GM12864 (cell line): ENCODE data around the gene FJX1.
A peak's percentile ranks its signal among the peaks of the same experiment; 100 is the strongest.
"Not testable (repeated sequence)": the region's sequence is repeated elsewhere in the genome, so short reads cannot be mapped to it uniquely, and the experiment has no call there.

ENCODE experiments used
- DNase-seq: peaks from one replicate; pipeline ENCODE4 v3.0.0-alpha.2; 2011; ENCODE audit warnings: low read depth
- H3K4me3 ChIP-seq: 2 replicates; pipeline ENCODE4 v1.5.1; 2011; ENCODE audit warnings: mild to moderate bottlenecking, low read depth, low read length, control low read depth
- CTCF ChIP-seq: IDR thresholded peaks from 2 replicates; pipeline ENCODE4 v1.5.1; 2011; ENCODE audit warnings: low read depth, mild to moderate bottlenecking, moderate library complexity, low read length, control low read depth, inconsistent platforms; ENCODE audit errors: missing control alignments

FJX1 gene

GRCh38 chr11:35662649-35663407 is 44.6 kb downstream of the FJX1 start, which contains the start of gene TRIM44:
Gene TRIM44, plus strand, starts transcription at chr11:35662775. Its CDS starts 337 bp downstream, at chr11:35663112.
- DNase-seq: peak; percentile 55
- no peak for TF ChIP-seq CTCF
- peak within 1 kb of the TSS; percentile 81 for H3K4me3 ChIP-seq

- peak overlapping the region; percentile 81 for H3K4me3 ChIP-seq
- DNase-seq: no peak
- no peak for TF ChIP-seq CTCF
Measured at GRCh38 chr11:35663408-35663702, 45.1 kb downstream of the FJX1 start.

- no peak overlapping the region for H3K4me3 ChIP-seq
- no peak for TF ChIP-seq CTCF
- no peak for DNase-seq
Measured at GRCh38 chr11:35664977-35665441, 46.7 kb downstream of the FJX1 start.

- no peak for TF ChIP-seq CTCF
Measured at GRCh38 chr11:35667257-35667656, 49.0 kb downstream of the FJX1 start.

GRCh38 chr11:35668350-35668749 is 50.1 kb downstream of the FJX1 start:
- not testable (repeated sequence) for DNase-seq, H3K4me3 ChIP-seq

More at GRCh38 chr11:35667257-35667656, 49.0 kb downstream of the FJX1 start:
- no peak for DNase-seq
- no peak overlapping the region for H3K4me3 ChIP-seq
